CD4-positive, alpha-beta memory T cell (primary cell): ENCODE data around the gene RASGRF2. TPM values are rescaled to one million over a fixed set of nuclear protein-coding genes. Genes with fewer than 3 reads are reported as not detected.
"Not testable (repeated sequence)": the region's sequence is repeated elsewhere in the genome, so short reads cannot be mapped to it uniquely, and the experiment has no call there.

Experiments used
- CTCF ChIA-PET: fragments of 350-600 bp; sonication (Branson Sonifier 250); formaldehyde crosslinking; loops from one replicate; lab custom pipeline; 2021; ENCODE audit warnings: inconsistent platforms; ENCODE audit not compliant: partially characterized antibody; lab: Charles Lee
- POLR2A ChIA-PET: fragments of 350-600 bp; sonication (Branson Sonifier 250); formaldehyde crosslinking; loops from one replicate; lab custom pipeline; 2021; ENCODE audit not compliant: partially characterized antibody; lab: Charles Lee
- DNase-seq, 5 donors: peaks; one replicate each; pipeline versions ENCODE4 v3.0.0 to v3.0.0-alpha.2; 2020 to 2022; ENCODE audit warnings: mixed read lengths in 1 of 5
- H3K27ac ChIP-seq: one replicate; pipeline ENCODE4 v1.7.0; 2013; ENCODE audit warnings: low read depth, low read length
- H3K27me3 ChIP-seq: 2 replicates; pipeline ENCODE4 v1.7.0; 2013; ENCODE audit warnings: mild to moderate bottlenecking, low read length, moderate library complexity; ENCODE audit not compliant: insufficient read depth
- H3K36me3 ChIP-seq: 2 replicates; pipeline ENCODE4 v1.7.0; 2013; ENCODE audit warnings: mild to moderate bottlenecking, low read length, moderate library complexity; ENCODE audit not compliant: insufficient read depth
- H3K4me1 ChIP-seq: 2 replicates; pipeline ENCODE4 v1.7.0; 2013; ENCODE audit warnings: mild to moderate bottlenecking, low read length, moderate library complexity; ENCODE audit not compliant: insufficient read depth
- H3K4me3 ChIP-seq, 2 donors: one replicate each; pipeline ENCODE4 v1.7.0; 2013; ENCODE audit warnings: low read length in 2 of 2, mild to moderate bottlenecking in 1 of 2
- H3K9me3 ChIP-seq, 2 donors: one replicate each; pipeline ENCODE4 v1.7.0; 2013; ENCODE audit warnings: low read length in 2 of 2, control low read depth in 1 of 2; ENCODE audit not compliant: control insufficient read depth in 1 of 2
- H3K27ac Mint-ChIP-seq, 7 donors: one replicate each; pipeline ENCODE4 v1.8.0; 2020 to 2021; ENCODE audit warnings: mixed read lengths in 7 of 7, mild to moderate bottlenecking in 6 of 7, inconsistent platforms in 3 of 7, moderate library complexity in 3 of 7
- H3K27me3 Mint-ChIP-seq, 2 donors: one replicate each; pipeline ENCODE4 v1.8.0; 2020 to 2021; ENCODE audit warnings: mixed read lengths in 2 of 2
- H3K36me3 Mint-ChIP-seq, 2 donors: one replicate each; pipeline ENCODE4 v1.8.0; 2020 to 2021; ENCODE audit warnings: mixed read lengths in 2 of 2, inconsistent platforms in 1 of 2, mild to moderate bottlenecking in 1 of 2
- H3K4me1 Mint-ChIP-seq, 4 donors: one replicate each; pipeline ENCODE4 v1.8.0; 2020 to 2021; ENCODE audit warnings: mixed read lengths in 4 of 4, mild to moderate bottlenecking in 1 of 4
- H3K4me3 Mint-ChIP-seq, 8 donors: one replicate each; pipeline ENCODE4 v1.8.0; 2020 to 2021; ENCODE audit warnings: mixed read lengths in 8 of 8, mild to moderate bottlenecking in 7 of 8, moderate library complexity in 6 of 8, inconsistent platforms in 3 of 8
- H3K9me3 Mint-ChIP-seq, 8 donors: one replicate each; pipeline ENCODE4 v1.8.0; 2020 to 2021; ENCODE audit warnings: mixed read lengths in 8 of 8, mild to moderate bottlenecking in 5 of 8, inconsistent platforms in 3 of 8, moderate library complexity in 1 of 8
- intact Hi-C: fragments of 100-400 bp; cut with micrococcal nuclease; formaldehyde crosslinking; loops from one replicate; pipeline ENCODE4 v1.15.1; 2023
- polyA plus RNA-seq, 2 donors: library from polyadenylated mRNA; unstranded; fragments of 300-500 nt; fragmentation: Illumina TruSeq; gene quantifications; one replicate each; pipeline ENCODE4 v1.2.3, GENCODE V29; 2021
- total RNA-seq, 2 experiments: library from RNA; stranded (reverse); gene quantifications; one replicate each; pipeline ENCODE4 v1.2.3, GENCODE V29; 2021

Gene RASGRF2
- total and polyA plus RNA-seq, 4 experiments from 2014 or later, result 10.0 to 39.3 (median 25.3) TPM

GRCh38 chr5:81021951-81022687, 62.0 kb downstream of the RASGRF2 start:
- intact Hi-C loops, result no loop called here
- Histone ChIP-seq H3K4me3 (no peak overlapping the region), H3K27ac (no peak overlapping the region), H3K27me3 (no peaks in the 10 kb centered on the region), H3K9me3 (no peaks in the 10 kb centered on the region), H3K36me3 (no peaks in the 10 kb centered on the region), H3K4me1 (peaks cover 51% of the 10 kb centered on the region)
- no peaks in the 10 kb centered on the region for H3K9me3 Mint-ChIP-seq
- no peaks in the 10 kb centered on the region for H3K27me3 Mint-ChIP-seq
- H3K4me1 Mint-ChIP-seq, result peaks cover 60 to 90% (median 70%) of the 10 kb centered on the region in 4 donors
- peaks cover 3 to 9% of the 10 kb centered on the region in 2 donors for H3K36me3 Mint-ChIP-seq
- peak overlapping the region in 3 of 8 donors; percentile 0 to 58 (median 57) for H3K4me3 Mint-ChIP-seq
- no peak for DNase-seq
- ChIA-PET CTCF (no interaction called here), POLR2A (interaction anchor here (1.2 to 1.5 kb wide), 2 partner anchors 15 to 47 kb away, joined by 3 to 6 read pairs; no protein-coding TSS in a partner anchor)
- H3K27ac Mint-ChIP-seq, result peak overlapping the region in 3 of 7 donors; percentile 18 to 64 (median 44)

DNA sequence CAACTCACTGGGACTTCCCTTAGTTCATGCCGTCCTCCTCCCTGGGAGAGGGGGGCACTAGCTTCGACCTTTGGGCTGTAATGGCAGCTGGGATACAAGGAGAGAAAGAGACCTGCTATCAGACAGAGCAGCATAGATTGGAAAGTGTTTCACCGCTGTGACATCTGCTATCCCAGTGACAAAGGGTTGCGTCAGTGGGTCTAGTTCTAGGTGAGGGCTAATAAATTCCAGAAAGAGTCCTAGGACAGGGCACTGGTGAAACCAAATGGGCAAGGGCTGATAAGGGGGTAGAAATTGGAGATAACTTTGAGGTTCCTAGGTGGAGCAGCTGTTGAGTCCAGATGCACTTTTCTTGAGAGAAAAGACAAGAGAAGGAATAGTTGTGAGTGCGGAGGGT, 62.5 kb downstream of the RASGRF2 start:
- no peak for DNase-seq
- Histone ChIP-seq H3K9me3 (no peaks in the 10 kb centered on the region), H3K36me3 (no peaks in the 10 kb centered on the region), H3K27ac (no peak overlapping the region), H3K4me1 (peaks cover 45% of the 10 kb centered on the region), H3K4me3 (no peak overlapping the region), H3K27me3 (no peaks in the 10 kb centered on the region)
- intact Hi-C loops, result no loop called here
- Mint-ChIP-seq H3K4me1 (peaks cover 60 to 90% (median 69%) of the 10 kb centered on the region in 4 donors), H3K27ac (peak overlapping the region in 1 of 7 donors; percentile 64), H3K9me3 (no peaks in the 10 kb centered on the region), H3K27me3 (no peaks in the 10 kb centered on the region), H3K36me3 (peaks cover 1 to 11% of the 10 kb centered on the region in 2 donors), H3K4me3 (peak overlapping the region in 2 of 8 donors; percentile 0 to 58)
- ChIA-PET CTCF (no interaction called here), POLR2A (interaction anchor here (1.2 to 1.5 kb wide), 2 partner anchors 15 to 48 kb away, joined by 3 to 6 read pairs; no protein-coding TSS in a partner anchor)

DNA sequence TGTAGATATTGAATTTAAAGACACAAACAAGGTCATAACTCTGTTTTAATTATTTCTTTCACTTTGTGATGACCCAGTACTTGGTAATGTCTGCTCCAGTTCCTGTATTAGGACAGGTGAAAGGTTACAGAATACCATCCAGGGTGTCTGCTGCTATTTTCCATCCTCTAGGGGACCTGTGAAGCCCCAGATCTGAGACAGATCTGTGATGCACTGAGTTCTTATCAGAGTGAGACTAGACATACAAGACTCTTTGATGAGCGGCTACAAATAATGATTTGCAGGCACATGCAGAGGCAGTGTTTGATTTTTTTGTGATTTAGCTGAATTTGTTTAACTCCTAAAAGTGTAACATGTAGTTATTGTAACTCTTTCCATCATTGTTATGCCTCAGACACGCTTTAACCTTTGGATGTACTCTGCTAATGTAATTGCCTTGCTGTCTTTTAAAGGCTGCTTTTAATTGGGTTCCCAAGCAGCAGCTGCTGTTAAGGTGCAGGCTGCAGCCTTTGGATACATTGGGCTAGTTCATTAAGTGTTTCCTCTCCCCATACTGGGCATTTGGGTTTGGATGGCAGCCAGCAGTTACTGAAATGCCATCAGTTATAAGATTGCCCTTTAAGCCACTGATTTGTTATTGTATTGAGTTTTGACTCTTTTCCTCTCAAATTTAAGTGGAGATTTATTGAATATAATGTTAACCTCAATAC, 63.3 kb downstream of the RASGRF2 start:
- no peaks in the 10 kb centered on the region for H3K9me3 Mint-ChIP-seq
- intact Hi-C loops, result no loop called here
- ChIA-PET CTCF (interaction anchor here (0.6 kb wide), 1 partner anchor 196 kb away, joined by 4 read pairs; no protein-coding TSS in a partner anchor), POLR2A (interaction anchor here (1.2 kb wide), 1 partner anchor 16 kb away, joined by 6 read pairs; no protein-coding TSS in a partner anchor)
- Histone ChIP-seq H3K4me3 (no peak overlapping the region), H3K36me3 (no peaks in the 10 kb centered on the region), H3K27ac (no peak overlapping the region), H3K4me1 (peaks cover 40% of the 10 kb centered on the region), H3K9me3 (no peaks in the 10 kb centered on the region), H3K27me3 (no peaks in the 10 kb centered on the region)
- H3K27ac Mint-ChIP-seq, result peak overlapping the region in 1 of 7 donors; percentile 42
- no peak for DNase-seq
- no peaks in the 10 kb centered on the region for H3K27me3 Mint-ChIP-seq
- H3K4me1 Mint-ChIP-seq, result peaks cover 55 to 86% (median 66%) of the 10 kb centered on the region in 4 donors
- peaks cover 3 to 14% of the 10 kb centered on the region in 2 donors for H3K36me3 Mint-ChIP-seq
- peak overlapping the region in 4 of 8 donors; percentile 6 to 58 (median 31) for H3K4me3 Mint-ChIP-seq

DNA sequence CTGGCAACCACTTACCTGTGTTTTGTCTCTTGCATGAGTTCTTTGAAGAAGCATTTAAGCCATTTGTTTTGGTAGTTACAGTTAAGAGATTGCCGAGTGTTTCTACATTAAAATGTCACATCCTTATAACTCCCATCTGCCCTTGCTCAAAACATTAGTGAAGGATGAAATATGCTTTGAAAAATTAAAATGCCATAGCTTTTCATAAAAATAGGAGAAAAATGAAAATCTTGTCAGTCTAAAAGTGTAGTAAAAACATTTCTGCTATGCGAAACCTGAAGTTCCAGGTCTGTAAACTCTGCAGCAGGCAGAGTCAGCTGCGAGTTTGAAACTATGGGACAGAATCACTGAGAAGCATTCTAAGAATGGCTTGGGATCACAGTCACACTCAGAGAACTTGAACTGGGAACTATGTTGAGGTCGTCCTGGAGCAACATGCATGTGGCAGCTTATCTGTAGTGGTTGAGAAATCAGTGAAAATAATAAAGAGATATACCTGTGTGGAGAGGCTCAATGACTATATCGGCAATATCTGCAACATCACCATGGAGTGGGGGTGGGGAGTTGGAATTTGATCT, 67.4 kb downstream of the RASGRF2 start:
- Mint-ChIP-seq H3K27ac (peak overlapping the region in 1 of 7 donors; percentile 21), H3K9me3 (peaks cover 0 to 9% (median 3%) of the 10 kb centered on the region in 8 donors), H3K27me3 (no peaks in the 10 kb centered on the region), H3K4me1 (peaks cover 26 to 60% (median 32%) of the 10 kb centered on the region in 4 donors), H3K4me3 (peak overlapping the region in 1 of 8 donors; percentile 25), H3K36me3 (peaks cover 3 to 18% of the 10 kb centered on the region in 2 donors)
- Histone ChIP-seq H3K27me3 (no peaks in the 10 kb centered on the region), H3K27ac (no peak overlapping the region), H3K36me3 (no peaks in the 10 kb centered on the region), H3K4me3 (no peak overlapping the region), H3K9me3 (no peaks in the 10 kb centered on the region), H3K4me1 (peaks cover 8% of the 10 kb centered on the region)
- ChIA-PET CTCF (no interaction called here), POLR2A (no interaction called here)
- DNase-seq, result no peak
- intact Hi-C loops, result no loop called here

- H3K4me3 ChIP-seq, H3K27ac Mint-ChIP-seq, DNase-seq, H3K27ac ChIP-seq, H3K4me1 ChIP-seq, H3K4me3 Mint-ChIP-seq, POLR2A ChIA-PET, H3K27me3 Mint-ChIP-seq, H3K9me3 ChIP-seq, CTCF ChIA-PET, H3K9me3 Mint-ChIP-seq, intact Hi-C loops, H3K36me3 ChIP-seq, H3K27me3 ChIP-seq: not testable (repeated sequence)
- H3K36me3 Mint-ChIP-seq, result peaks cover 3 to 18% of the 10 kb centered on the region in 2 donors
- peaks cover 17 to 51% (median 22%) of the 10 kb centered on the region in 4 donors for H3K4me1 Mint-ChIP-seq
Measured at GRCh38 chr5:81028888-81029287, 68.7 kb downstream of the RASGRF2 start.

GRCh38 chr5:81029736-81030135, 69.6 kb downstream of the RASGRF2 start:
- H3K27ac Mint-ChIP-seq, H3K9me3 ChIP-seq, H3K4me3 ChIP-seq, POLR2A ChIA-PET, H3K4me1 ChIP-seq, H3K27me3 Mint-ChIP-seq, H3K27ac ChIP-seq, DNase-seq, intact Hi-C loops, H3K27me3 ChIP-seq, CTCF ChIA-PET, H3K36me3 ChIP-seq: not testable (repeated sequence)
- Mint-ChIP-seq H3K36me3 (peaks cover 5 to 18% of the 10 kb centered on the region in 2 donors), H3K9me3 (peaks cover 0 to 11% (median 8%) of the 10 kb centered on the region in 8 donors), H3K4me3 (peak overlapping the region in 1 of 8 donors; percentile 43), H3K4me1 (peaks cover 17 to 48% (median 21%) of the 10 kb centered on the region in 4 donors)
